MG63 (cell line): ENCODE measurements around the gene NDUFAF8. TPM values are rescaled to one million over a fixed set of nuclear protein-coding genes. Genes with fewer than 3 reads are reported as not detected.

Source experiments
- DNase-seq: peaks from one replicate; pipeline ENCODE4 v3.0.0-alpha.2; 2020
- H3K27me3 ChIP-seq: fragments of 250-450 bp; sonication (Bioruptor Pico); 2 replicates; pipeline ENCODE4 v1.5.1; 2020; ENCODE audit warnings: mild to moderate bottlenecking, moderate library complexity
- H3K36me3 ChIP-seq: fragments of 250-450 bp; sonication (Bioruptor Pico); 2 replicates; pipeline ENCODE4 v1.5.1; 2020; ENCODE audit warnings: mild to moderate bottlenecking, moderate library complexity
- H3K4me3 ChIP-seq: fragments of 250-450 bp; sonication (Bioruptor Pico); 2 replicates; pipeline ENCODE4 v1.5.1; 2020; ENCODE audit warnings: mild to moderate bottlenecking, moderate library complexity
- H3K9me3 ChIP-seq: fragments of 250-450 bp; sonication (Bioruptor Pico); 2 replicates; pipeline ENCODE4 v1.5.1; 2020; ENCODE audit warnings: mild to moderate bottlenecking, moderate library complexity
- total RNA-seq: library from RNA; depleted of rRNA; stranded (reverse); fragments of >200 nt; shearing (Covaris generic); gene quantifications from 2 replicates; pipeline ENCODE4 v1.2.3, GENCODE V29; 2014; ENCODE audit warnings: low replicate concordance

NDUFAF8 gene
- total RNA-seq, 1 experiment from 2014 or later, result 63.1 TPM

GRCh38 chr17:81231121-81231645 lies 7.9 kb upstream of the NDUFAF8 start:
- DNase-seq, result no peak
- H3K27me3 ChIP-seq, result no peaks in the 10 kb centered on the region
- H3K4me3 ChIP-seq, result no peak overlapping the region
- 0 out of 2 replicates have a peak, but pooled peaks cover 2% of the 10 kb centered on the region for H3K9me3 ChIP-seq
- H3K36me3 ChIP-seq, result peaks cover 14% of the 10 kb centered on the region

- no peak for DNase-seq
- 0 out of 2 replicates have a peak, but pooled peaks cover 1% of the 10 kb centered on the region for H3K9me3 ChIP-seq
- H3K36me3 ChIP-seq, result peaks cover 17% of the 10 kb centered on the region
- H3K4me3 ChIP-seq, result no peak overlapping the region
- no peaks in the 10 kb centered on the region for H3K27me3 ChIP-seq
Measured at GRCh38 chr17:81231766-81232581, 7.1 kb upstream of the NDUFAF8 start.

GRCh38 chr17:81232616-81233241 lies 6.4 kb upstream of the NDUFAF8 start:
- DNase-seq, result no peak
- no peak overlapping the region for H3K4me3 ChIP-seq
- H3K27me3 ChIP-seq, result no peaks in the 10 kb centered on the region
- H3K36me3 ChIP-seq, result peaks cover 17% of the 10 kb centered on the region
- no peaks in the 10 kb centered on the region for H3K9me3 ChIP-seq

GRCh38 chr17:81233316-81233715 lies 5.8 kb upstream of the NDUFAF8 start:
- Histone ChIP-seq H3K36me3 (peaks cover 17% of the 10 kb centered on the region), H3K27me3 (no peaks in the 10 kb centered on the region), H3K4me3 (no peak overlapping the region), H3K9me3 (no peaks in the 10 kb centered on the region)
- DNase-seq, result no peak

GRCh38 chr17:81233811-81234505 lies 5.2 kb upstream of the NDUFAF8 start:
- peaks cover 17% of the 10 kb centered on the region for H3K36me3 ChIP-seq
- H3K4me3 ChIP-seq, result no peak overlapping the region
- no peak for DNase-seq
- no peaks in the 10 kb centered on the region for H3K9me3 ChIP-seq
- no peaks in the 10 kb centered on the region for H3K27me3 ChIP-seq

- no peak overlapping the region for H3K4me3 ChIP-seq
- peaks cover 18% of the 10 kb centered on the region for H3K36me3 ChIP-seq
- no peaks in the 10 kb centered on the region for H3K9me3 ChIP-seq
- H3K27me3 ChIP-seq, result no peaks in the 10 kb centered on the region
- no peak for DNase-seq
Measured at GRCh38 chr17:81234506-81234855, 4.6 kb upstream of the NDUFAF8 start.

GRCh38 chr17:81234940-81235821 lies 3.9 kb upstream of the NDUFAF8 start:
- Histone ChIP-seq H3K4me3 (no peak overlapping the region), H3K9me3 (no peaks in the 10 kb centered on the region), H3K27me3 (no peaks in the 10 kb centered on the region), H3K36me3 (peaks cover 19% of the 10 kb centered on the region)
- no peak for DNase-seq

- Histone ChIP-seq H3K36me3 (peaks cover 25% of the 10 kb centered on the region), H3K9me3 (no peaks in the 10 kb centered on the region), H3K4me3 (no peak overlapping the region), H3K27me3 (no peaks in the 10 kb centered on the region)
- no peak for DNase-seq
Measured at GRCh38 chr17:81235822-81236740, 3.0 kb upstream of the NDUFAF8 start.

GRCh38 chr17:81236784-81237183 lies 2.3 kb upstream of the NDUFAF8 start:
- Histone ChIP-seq H3K36me3 (peaks cover 26% of the 10 kb centered on the region), H3K9me3 (no peaks in the 10 kb centered on the region), H3K4me3 (no peak overlapping the region), H3K27me3 (no peaks in the 10 kb centered on the region)
- no peak for DNase-seq

GRCh38 chr17:81237591-81238489 lies 1.3 kb upstream of the NDUFAF8 start:
- H3K9me3 ChIP-seq, result no peaks in the 10 kb centered on the region
- peak overlapping the region; percentile 88 for H3K4me3 ChIP-seq
- H3K27me3 ChIP-seq, result no peaks in the 10 kb centered on the region
- no peak for DNase-seq
- peaks cover 34% of the 10 kb centered on the region for H3K36me3 ChIP-seq

GRCh38 chr17:81238490-81238814 lies 666 bp upstream of the NDUFAF8 start:
- Histone ChIP-seq H3K9me3 (no peaks in the 10 kb centered on the region), H3K4me3 (peak overlapping the region; percentile 88)
- no peak for DNase-seq

GRCh38 chr17:81239714-81240555 lies 817 bp downstream of the NDUFAF8 start:
- peak; percentile 39 for DNase-seq
- H3K36me3 ChIP-seq, result peaks cover 35% of the 10 kb centered on the region

More at GRCh38 chr17:81238490-81238814, 666 bp upstream of the NDUFAF8 start:
- Histone ChIP-seq H3K27me3 (no peaks in the 10 kb centered on the region), H3K36me3 (peaks cover 35% of the 10 kb centered on the region)

GRCh38 chr17:81240761-81241160 lies 1.6 kb downstream of the NDUFAF8 start:
- Histone ChIP-seq H3K27me3 (no peaks in the 10 kb centered on the region), H3K36me3 (peaks cover 38% of the 10 kb centered on the region), H3K4me3 (peak overlapping the region; percentile 88), H3K9me3 (no peaks in the 10 kb centered on the region)
- no peak for DNase-seq

More at GRCh38 chr17:81239714-81240555, 817 bp downstream of the NDUFAF8 start:
- Histone ChIP-seq H3K27me3 (no peaks in the 10 kb centered on the region), H3K4me3 (peak overlapping the region; percentile 88), H3K9me3 (no peaks in the 10 kb centered on the region)

GRCh38 chr17:81241203-81241602 lies 2.1 kb downstream of the NDUFAF8 start:
- H3K36me3 ChIP-seq, result peaks cover 42% of the 10 kb centered on the region
- DNase-seq, result no peak
- no peak overlapping the region for H3K4me3 ChIP-seq
- H3K9me3 ChIP-seq, result no peaks in the 10 kb centered on the region
- no peaks in the 10 kb centered on the region for H3K27me3 ChIP-seq
